Measurements from ENCODE around the gene WNT9A.

Gene WNT9A

DNA sequence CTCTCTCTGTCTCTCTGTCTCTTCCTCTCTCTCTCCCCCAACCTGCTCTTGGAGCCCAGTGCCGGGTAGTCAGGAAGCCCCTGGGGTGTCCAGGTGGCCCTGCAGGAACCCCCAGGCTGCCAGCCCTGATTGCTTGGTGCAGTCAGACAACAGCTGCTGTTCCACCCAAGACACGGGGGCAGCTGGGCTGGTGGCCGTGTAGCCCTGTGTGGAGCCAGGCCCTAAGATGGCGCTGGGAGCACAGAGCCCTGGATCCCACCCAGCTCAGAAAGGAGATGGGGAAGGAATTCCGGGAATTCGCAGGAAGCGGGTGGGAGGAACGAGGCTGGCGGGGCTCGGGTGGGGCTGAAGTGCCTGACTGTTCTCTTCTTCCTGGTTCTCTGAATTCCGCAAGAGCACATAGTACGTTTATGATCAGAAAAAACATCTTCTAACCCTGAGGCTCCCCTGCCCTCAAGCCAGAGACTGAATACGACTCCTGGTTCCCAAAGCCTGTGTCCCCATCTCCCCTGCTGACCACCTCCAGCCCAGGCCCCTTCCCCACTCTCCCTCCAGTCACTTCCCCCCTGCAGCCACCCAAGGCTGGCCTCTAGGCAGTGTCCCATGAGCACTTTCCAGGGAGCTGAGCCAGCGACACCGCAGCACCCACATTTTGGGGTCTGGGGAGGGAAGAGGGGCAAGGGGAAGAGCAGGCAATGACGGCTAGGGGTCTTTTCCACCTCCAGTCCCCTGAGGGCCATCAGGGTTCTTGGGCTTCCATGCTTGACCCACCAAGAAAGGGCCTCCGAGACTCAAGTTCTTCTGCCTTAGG is 55.0 kb downstream of the WNT9A start:
- ATAC-seq: no peak
- TF ChIP-seq ZNF8 (CRISPR knock-in tag; IDR thresholded peaks at IDR 0.05): no peak
- TF ChIP-seq, protein P1, sequence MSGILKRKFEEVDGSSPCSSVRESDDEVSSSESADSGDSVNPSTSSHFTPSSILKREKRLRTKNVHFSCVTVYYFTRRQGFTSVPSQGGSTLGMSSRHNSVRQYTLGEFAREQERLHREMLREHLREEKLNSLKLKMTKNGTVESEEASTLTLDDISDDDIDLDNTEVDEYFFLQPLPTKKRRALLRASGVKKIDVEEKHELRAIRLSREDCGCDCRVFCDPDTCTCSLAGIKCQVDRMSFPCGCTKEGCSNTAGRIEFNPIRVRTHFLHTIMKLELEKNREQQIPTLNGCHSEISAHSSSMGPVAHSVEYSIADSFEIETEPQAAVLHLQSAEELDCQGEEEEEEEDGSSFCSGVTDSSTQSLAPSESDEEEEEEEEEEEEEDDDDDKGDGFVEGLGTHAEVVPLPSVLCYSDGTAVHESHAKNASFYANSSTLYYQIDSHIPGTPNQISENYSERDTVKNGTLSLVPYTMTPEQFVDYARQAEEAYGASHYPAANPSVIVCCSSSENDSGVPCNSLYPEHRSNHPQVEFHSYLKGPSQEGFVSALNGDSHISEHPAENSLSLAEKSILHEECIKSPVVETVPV (CRISPR knock-in tag; IDR thresholded peaks at IDR 0.05): no peak
- no peak for TF ChIP-seq OSR1 (CRISPR knock-in tag; IDR thresholded peaks at IDR 0.05)
- TF ChIP-seq PPARA (CRISPR knock-in tag; IDR thresholded peaks at IDR 0.05; ENCODE audit: borderline replicate concordance): no peak
- TF ChIP-seq CSDC2 (CRISPR knock-in tag; IDR thresholded peaks at IDR 0.05): no peak
- no peak for TF ChIP-seq CREB5 (CRISPR knock-in tag; IDR thresholded peaks at IDR 0.05; ENCODE audit: low read depth)
- TF ChIP-seq RARB (CRISPR knock-in tag; IDR thresholded peaks at IDR 0.05): no peak
- no peak for TF ChIP-seq PATZ1 (CRISPR knock-in tag; IDR thresholded peaks at IDR 0.05; ENCODE audit: borderline replicate concordance)
- TF ChIP-seq TOX (CRISPR knock-in tag; IDR thresholded peaks at IDR 0.05; ENCODE audit: borderline replicate concordance): no peak
- TF ChIP-seq, protein P2, sequence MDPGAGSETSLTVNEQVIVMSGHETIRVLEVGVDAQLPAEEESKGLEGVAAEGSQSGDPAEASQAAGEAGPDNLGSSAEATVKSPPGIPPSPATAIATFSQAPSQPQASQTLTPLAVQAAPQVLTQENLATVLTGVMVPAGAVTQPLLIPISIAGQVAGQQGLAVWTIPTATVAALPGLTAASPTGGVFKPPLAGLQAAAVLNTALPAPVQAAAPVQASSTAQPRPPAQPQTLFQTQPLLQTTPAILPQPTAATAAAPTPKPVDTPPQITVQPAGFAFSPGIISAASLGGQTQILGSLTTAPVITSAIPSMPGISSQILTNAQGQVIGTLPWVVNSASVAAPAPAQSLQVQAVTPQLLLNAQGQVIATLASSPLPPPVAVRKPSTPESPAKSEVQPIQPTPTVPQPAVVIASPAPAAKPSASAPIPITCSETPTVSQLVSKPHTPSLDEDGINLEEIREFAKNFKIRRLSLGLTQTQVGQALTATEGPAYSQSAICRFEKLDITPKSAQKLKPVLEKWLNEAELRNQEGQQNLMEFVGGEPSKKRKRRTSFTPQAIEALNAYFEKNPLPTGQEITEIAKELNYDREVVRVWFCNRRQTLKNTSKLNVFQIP (CRISPR knock-in tag; IDR thresholded peaks at IDR 0.05; ENCODE audit: borderline replicate concordance, low read depth): no peak
- no peak for TF ChIP-seq GLIS3 (CRISPR knock-in tag; IDR thresholded peaks at IDR 0.05)
- no peak for TF ChIP-seq ZFP30 (CRISPR knock-in tag; IDR thresholded peaks at IDR 0.05)

DNA sequence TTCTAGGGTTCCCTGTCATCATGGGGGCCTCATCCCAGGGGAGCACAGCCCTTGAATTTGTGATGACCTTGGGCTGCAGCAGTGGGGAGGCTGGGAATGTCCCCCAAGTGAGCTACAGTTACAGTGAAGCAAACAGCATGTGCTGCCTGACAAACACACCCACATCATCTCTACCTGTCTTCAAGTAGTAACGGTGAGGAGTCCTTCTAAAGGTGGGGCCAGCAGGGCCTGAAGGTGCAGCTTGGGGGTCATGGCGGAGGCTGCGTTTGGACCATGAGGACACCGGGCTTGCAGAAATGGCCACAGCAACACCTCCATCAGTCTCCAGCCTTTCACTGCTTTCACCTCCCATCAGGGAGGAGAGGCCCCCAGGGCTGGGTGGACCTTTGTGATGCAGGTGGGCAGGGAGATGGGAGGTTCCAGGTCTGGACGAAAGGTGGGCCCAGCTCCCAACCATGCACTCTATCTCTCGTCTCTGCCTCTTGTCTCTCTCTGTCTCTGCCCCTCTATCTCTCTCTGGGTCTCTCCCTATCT is 55.7 kb downstream of the WNT9A start:
- TF ChIP-seq, protein P2 (CRISPR knock-in tag; IDR thresholded peaks at IDR 0.05; ENCODE audit: borderline replicate concordance, low read depth): no peak
- TF ChIP-seq TCF4 (CRISPR knock-in tag; IDR thresholded peaks at IDR 0.05; ENCODE audit: borderline replicate concordance): no peak
- no peak for TF ChIP-seq PPARA (CRISPR knock-in tag; IDR thresholded peaks at IDR 0.05; ENCODE audit: borderline replicate concordance)
- no peak for TF ChIP-seq CSDC2 (CRISPR knock-in tag; IDR thresholded peaks at IDR 0.05)
- TF ChIP-seq ZFP30 (CRISPR knock-in tag; IDR thresholded peaks at IDR 0.05): no peak
- no peak for TF ChIP-seq ZNF70 (CRISPR knock-in tag; IDR thresholded peaks at IDR 0.05)
- TF ChIP-seq RARB (CRISPR knock-in tag; IDR thresholded peaks at IDR 0.05): no peak
- no peak for TF ChIP-seq TSHZ2 (CRISPR knock-in tag; IDR thresholded peaks at IDR 0.05)
- TF ChIP-seq ISL1 (CRISPR knock-in tag; IDR thresholded peaks at IDR 0.05): no peak
- ATAC-seq: no peak
